Lower lobe of right lung (tissue), 2 donors: ENCODE data around the gene HDAC4. TPM values are rescaled to one million over a fixed set of nuclear protein-coding genes. Genes with fewer than 3 reads are reported as not detected.

Source experiments
- ATAC-seq, 2 donors: fragments of 200-7000 bp; cut with Tn5 transposase; one replicate each; pipeline ENCODE4 v1.9.1; 2020 to 2022; ENCODE audit warnings: mild to moderate bottlenecking in 2 of 2, moderate library complexity in 2 of 2
- DNase-seq: peaks from one replicate; pipeline ENCODE4 v3.0.0-alpha.2; 2020
- H3K27ac ChIP-seq: fragments of 200-600 bp; one replicate; pipeline ENCODE4 v1.8.0; 2022
- H3K27me3 ChIP-seq: fragments of 200-600 bp; one replicate; pipeline ENCODE4 v1.8.0; 2022; ENCODE audit warnings: low read depth
- H3K36me3 ChIP-seq: fragments of 200-600 bp; one replicate; pipeline ENCODE4 v1.8.0; 2022; ENCODE audit warnings: mild to moderate bottlenecking
- H3K4me1 ChIP-seq: fragments of 200-600 bp; one replicate; pipeline ENCODE4 v1.8.0; 2022
- H3K4me3 ChIP-seq: fragments of 200-600 bp; one replicate; pipeline ENCODE4 v1.8.0; 2022; ENCODE audit warnings: mild to moderate bottlenecking
- H3K9me3 ChIP-seq: fragments of 200-600 bp; one replicate; pipeline ENCODE4 v1.8.0; 2022
- CTCF ChIP-seq: fragments of 200-600 bp; IDR thresholded peaks from one replicate; pipeline ENCODE4 v1.8.0; 2022; ENCODE audit warnings: antibody characterized with exemption, mild to moderate bottlenecking
- intact Hi-C: fragments of 100-400 bp; cut with DNase I; formaldehyde crosslinking; loops from one replicate; pipeline ENCODE4 v1.11.0; 2022
- total RNA-seq: library from RNA; stranded (reverse); fragmentation: NEBNext Ultra II Directional; extraction: Animal tissue kit (Norgen Biotek cat#: 25700); gene quantifications from one replicate; pipeline ENCODE4 v1.2.1, GENCODE V29; 2021
- donor health status: DM: no; HTN: yes; CAD: no; lungs with severe emphysema.

HDAC4 gene
- total RNA-seq, 1 donor from 2014 or later: 44.9 TPM

GRCh38 chr2:239173301-239173700, 227.5 kb downstream of the HDAC4 start:
- Histone ChIP-seq H3K27ac (no peak overlapping the region), H3K9me3 (peaks cover 33% of the 10 kb centered on the region), H3K27me3 (no peaks in the 10 kb centered on the region), H3K36me3 (peaks cover 21% of the 10 kb centered on the region), H3K4me3 (no peak overlapping the region), H3K4me1 (no peaks in the 10 kb centered on the region)
- DNase-seq (no peak), ATAC-seq (no peak)
- TF ChIP-seq CTCF: no peak
- intact Hi-C loops: no loop called here

GRCh38 chr2:239171643-239172042, 229.2 kb downstream of the HDAC4 start:
- H3K36me3 ChIP-seq: peaks cover 31% of the 10 kb centered on the region
- no peaks in the 10 kb centered on the region for H3K27me3 ChIP-seq
- no peak overlapping the region for H3K4me3 ChIP-seq
- DNase-seq: no peak
- ATAC-seq: no peak
- H3K27ac ChIP-seq: no peak overlapping the region
- H3K9me3 ChIP-seq: peaks cover 33% of the 10 kb centered on the region
- TF ChIP-seq CTCF: no peak
- intact Hi-C loops: no loop called here
- no peaks in the 10 kb centered on the region for H3K4me1 ChIP-seq

GRCh38 chr2:239169311-239170048, 231.3 kb downstream of the HDAC4 start:
- ATAC-seq (no peak), DNase-seq (peak; percentile 38)
- Histone ChIP-seq H3K4me3 (no peak overlapping the region), H3K27me3 (no peaks in the 10 kb centered on the region), H3K27ac (no peak overlapping the region), H3K4me1 (peaks cover 6% of the 10 kb centered on the region), H3K36me3 (peaks cover 25% of the 10 kb centered on the region), H3K9me3 (peaks cover 33% of the 10 kb centered on the region)
- no peak for TF ChIP-seq CTCF
- intact Hi-C loops: no loop called here

- ATAC-seq (no peak), DNase-seq (peak; percentile 33)
- H3K4me1 ChIP-seq: peaks cover 13% of the 10 kb centered on the region
- H3K4me3 ChIP-seq: no peak overlapping the region
- peaks cover 29% of the 10 kb centered on the region for H3K36me3 ChIP-seq
- peaks cover 28% of the 10 kb centered on the region for H3K9me3 ChIP-seq
- H3K27ac ChIP-seq: no peak overlapping the region
- TF ChIP-seq CTCF: no peak
- no peaks in the 10 kb centered on the region for H3K27me3 ChIP-seq
- intact Hi-C loops: no loop called here
These were observed 232.2 kb downstream of the HDAC4 start for GRCh38 chr2:239168575-239168974.

GRCh38 chr2:239167766-239168444, 232.9 kb downstream of the HDAC4 start:
- no peak overlapping the region for H3K27ac ChIP-seq
- H3K4me3 ChIP-seq: no peak overlapping the region
- peaks cover 25% of the 10 kb centered on the region for H3K9me3 ChIP-seq
- intact Hi-C loops: no loop called here
- no peak for TF ChIP-seq CTCF
- no peaks in the 10 kb centered on the region for H3K27me3 ChIP-seq
- peak; percentile 23 for DNase-seq
- no peak for ATAC-seq
- H3K36me3 ChIP-seq: peaks cover 34% of the 10 kb centered on the region
- H3K4me1 ChIP-seq: peaks cover 15% of the 10 kb centered on the region
